Neuronal stem cell (in vitro differentiated cells): Measurements from ENCODE around the gene B4GALNT3.

Experiments
- DNase-seq: peaks from one replicate; pipeline ENCODE4 v3.0.0-alpha.2; 2013; ENCODE audit warnings: low spot score
- H2AFZ ChIP-seq: one replicate; pipeline ENCODE4 v1.6.1; 2013; ENCODE audit warnings: mild to moderate bottlenecking, low read length, inconsistent platforms
- H2AK5ac ChIP-seq: 2 replicates; pipeline ENCODE4 v1.6.1; 2013; ENCODE audit warnings: low read depth, mild to moderate bottlenecking, inconsistent platforms, low read length, moderate library complexity, mixed read lengths
- H2BK120ac ChIP-seq: 2 replicates; pipeline ENCODE4 v1.6.1; 2013; ENCODE audit warnings: low read depth, mild to moderate bottlenecking, inconsistent platforms, low read length, moderate library complexity, mixed read lengths
- H2BK12ac ChIP-seq: one replicate; pipeline ENCODE4 v1.6.1; 2013; ENCODE audit warnings: low read length, inconsistent platforms
- H2BK15ac ChIP-seq: 2 replicates; pipeline ENCODE4 v1.6.1; 2013; ENCODE audit warnings: mild to moderate bottlenecking, low read length, inconsistent platforms, mixed read lengths
- H2BK5ac ChIP-seq: one replicate; pipeline ENCODE4 v1.6.1; 2013; ENCODE audit warnings: inconsistent platforms, mild to moderate bottlenecking, low read length, moderate library complexity
- H3K14ac ChIP-seq: one replicate; pipeline ENCODE4 v1.6.1; 2013; ENCODE audit warnings: low read length, inconsistent platforms
- H3K18ac ChIP-seq: 2 replicates; pipeline ENCODE4 v1.6.1; 2013; ENCODE audit warnings: low read length, inconsistent platforms
- H3K23ac ChIP-seq: 2 replicates; pipeline ENCODE4 v1.6.1; 2013; ENCODE audit warnings: low read depth, mild to moderate bottlenecking, mixed read lengths, low read length, inconsistent platforms; ENCODE audit not compliant: poor library complexity
- H3K27ac ChIP-seq: replicated peaks from 3 replicates; pipeline ENCODE4 v1.5.1; 2013; ENCODE audit warnings: low read length, inconsistent platforms
- H3K27me3 ChIP-seq, 3 experiments: 2 replicates each; pipeline ENCODE4 v1.6.1; 2013; ENCODE audit warnings: low read length in 3 of 3, mild to moderate bottlenecking in 2 of 3, inconsistent platforms in 1 of 3, low read depth in 1 of 3, mixed read lengths in 1 of 3, moderate library complexity in 1 of 3; ENCODE audit not compliant: control insufficient read depth in 3 of 3, insufficient read depth in 3 of 3
- H3K36me3 ChIP-seq, 2 donors: replicated peaks in 1 of 2; 2 replicates each; pipeline ENCODE4 v1.6.1; 2013; ENCODE audit warnings: low read length in 2 of 2; ENCODE audit not compliant: control insufficient read depth in 2 of 2, insufficient read depth in 2 of 2
- H3K4ac ChIP-seq: 2 replicates; pipeline ENCODE4 v1.6.1; 2013; ENCODE audit warnings: inconsistent platforms, mild to moderate bottlenecking, low read length, moderate library complexity
- H3K4me1 ChIP-seq, 2 donors: 1 replicate in 1 of 2; 2 replicates in 1 of 2; pipeline ENCODE4 v1.6.1; 2013; ENCODE audit warnings: low read length in 2 of 2, low read depth in 1 of 2; ENCODE audit not compliant: control insufficient read depth in 2 of 2, insufficient read depth in 1 of 2
- H3K4me2 ChIP-seq: one replicate; pipeline ENCODE4 v1.6.1; 2013; ENCODE audit warnings: mild to moderate bottlenecking, low read length, inconsistent platforms; ENCODE audit not compliant: insufficient read depth, poor library complexity, severe bottlenecking
- H3K4me3 ChIP-seq, 2 donors: 2 replicates each; pipeline ENCODE4 v1.5.1; 2013; ENCODE audit warnings: low read length in 2 of 2, mild to moderate bottlenecking in 2 of 2, inconsistent platforms in 1 of 2, moderate library complexity in 1 of 2
- H3K79me1 ChIP-seq: one replicate; pipeline ENCODE4 v1.6.1; 2013; ENCODE audit warnings: low read depth, mild to moderate bottlenecking, inconsistent platforms, low read length, moderate library complexity
- H3K9ac ChIP-seq: one replicate; pipeline ENCODE4 v1.6.1; 2013; ENCODE audit warnings: mild to moderate bottlenecking, low read depth, low read length, inconsistent platforms; ENCODE audit not compliant: poor library complexity
- H3K9me3 ChIP-seq, 2 donors: replicated peaks in 1 of 2; 2 replicates each; pipeline versions ENCODE3 to v1.6.1; 2013; ENCODE audit warnings: low read length in 2 of 2, mild to moderate bottlenecking in 2 of 2, inconsistent platforms in 1 of 2, low read depth in 1 of 2, mixed read lengths in 1 of 2, moderate library complexity in 1 of 2; ENCODE audit not compliant: control insufficient read depth in 2 of 2, insufficient read depth in 1 of 2
- H4K8ac ChIP-seq: one replicate; pipeline ENCODE4 v1.6.1; 2013; ENCODE audit warnings: low read depth, mild to moderate bottlenecking, inconsistent platforms, low read length, moderate library complexity
- H4K91ac ChIP-seq: one replicate; pipeline ENCODE4 v1.6.1; 2013; ENCODE audit warnings: low read length, low read depth, mild to moderate bottlenecking, inconsistent platforms; ENCODE audit not compliant: poor library complexity
- WGBS, 2 donors: extraction: QIAGEN DNeasy Blood & Tissue Kit; methylation state at CpG; one replicate each; pipeline ENCODE4 v1.1.7; 2013; ENCODE audit warnings: missing lambda C conversion rate in 2 of 2, mixed read lengths in 1 of 2; ENCODE audit not compliant: insufficient read length in 2 of 2, insufficient replicate concordance in 1 of 2; ENCODE audit errors: extremely low coverage in 2 of 2; 5-methylcytosine and 5-hydroxymethylcytosine counted together

The B4GALNT3 gene

GRCh38 chr12:524167-524951, 64.6 kb downstream of the B4GALNT3 start:
- Histone ChIP-seq H3K4me2 (no peak overlapping the region), H3K36me3 (no peaks in the 10 kb centered on the region), H2BK5ac (no peak overlapping the region), H3K27ac (no peak overlapping the region), H3K18ac (no peak overlapping the region), H3K79me1 (no peaks in the 10 kb centered on the region), H4K8ac (no peak overlapping the region), H2BK12ac (no peak overlapping the region), H3K4me1 (peaks cover 0 to 3% of the 10 kb centered on the region in 2 donors), H3K9me3 (peaks cover 0 to 2% of the 10 kb centered on the region in 2 donors), H4K91ac (no peak overlapping the region), H2AK5ac (no peak overlapping the region), H3K23ac (no peak overlapping the region), H2BK15ac (no peak overlapping the region), H3K4ac (no peak overlapping the region), H2BK120ac (no peak overlapping the region), H3K9ac (no peak overlapping the region), H3K27me3 (no peaks in the 10 kb centered on the region), H3K4me3 (no peak overlapping the region), H3K14ac (no peak overlapping the region), H2AFZ (no peak overlapping the region)
- no peak for DNase-seq
- no CpG with 5 or more reads among the region's 10 CpGs for WGBS, 2 donors

- Histone ChIP-seq H2BK15ac (no peak overlapping the region), H3K4me2 (no peak overlapping the region), H3K36me3 (no peaks in the 10 kb centered on the region), H3K23ac (no peak overlapping the region), H4K91ac (no peak overlapping the region), H3K18ac (no peak overlapping the region), H2BK12ac (no peak overlapping the region), H3K9me3 (peaks cover 5% of the 10 kb centered on the region in 2 donors), H3K9ac (no peak overlapping the region), H3K27ac (no peak overlapping the region), H2BK120ac (no peak overlapping the region), H3K14ac (no peak overlapping the region), H3K4me1 (peaks cover 0 to 3% of the 10 kb centered on the region in 2 donors), H2BK5ac (no peak overlapping the region), H2AFZ (no peak overlapping the region), H2AK5ac (no peak overlapping the region), H3K27me3 (no peaks in the 10 kb centered on the region), H3K79me1 (no peaks in the 10 kb centered on the region), H3K4ac (no peak overlapping the region), H3K4me3 (no peak overlapping the region), H4K8ac (no peak overlapping the region)
- DNase-seq: no peak
- no CpG with 5 or more reads among the region's 6 CpGs for WGBS, 2 donors
Measured at GRCh38 chr12:526089-526488, 66.3 kb downstream of the B4GALNT3 start.

- Histone ChIP-seq H3K27ac (no peak overlapping the region), H3K18ac (peak overlapping the region; percentile 45), H2AFZ (no peak overlapping the region), H4K8ac (no peak overlapping the region), H2AK5ac (peak overlapping the region; percentile 18), H3K23ac (no peak overlapping the region), H2BK5ac (no peak overlapping the region), H3K9ac (no peak overlapping the region), H3K4me1 (peaks cover 0 to 3% of the 10 kb centered on the region in 2 donors), H4K91ac (no peak overlapping the region), H3K4me3 (no peak overlapping the region), H3K79me1 (no peaks in the 10 kb centered on the region), H3K4ac (no peak overlapping the region), H3K36me3 (no peaks in the 10 kb centered on the region), H3K9me3 (peaks cover 5 to 8% of the 10 kb centered on the region in 2 donors), H2BK120ac (no peak overlapping the region), H2BK15ac (no peak overlapping the region), H3K4me2 (no peak overlapping the region), H3K27me3 (no peaks in the 10 kb centered on the region), H3K14ac (no peak overlapping the region), H2BK12ac (no peak overlapping the region)
- DNase-seq: no peak
- no CpG with 5 or more reads among the region's 7 CpGs for WGBS, 2 donors
Measured at GRCh38 chr12:527241-527640, 67.5 kb downstream of the B4GALNT3 start.

DNA sequence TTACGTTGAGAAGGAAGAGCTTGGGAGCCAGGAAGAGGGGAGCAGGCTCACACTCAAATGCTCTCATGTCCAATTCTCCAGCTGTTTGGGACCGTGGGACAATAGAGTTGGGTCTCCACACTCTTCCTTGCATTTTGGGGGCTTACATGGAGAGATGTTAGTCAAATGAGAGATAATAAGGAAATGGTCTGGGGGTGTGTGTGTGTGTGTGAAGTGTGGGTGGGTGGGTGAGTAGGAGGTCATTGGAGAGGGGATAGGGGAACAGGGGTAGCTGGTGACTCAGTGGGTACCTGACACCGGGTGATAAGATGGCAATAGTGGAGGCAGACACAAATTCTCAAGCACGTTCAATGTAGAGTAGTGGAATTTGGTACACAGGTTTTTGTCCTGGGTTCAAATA, 68.0 kb downstream of the B4GALNT3 start:
- no peaks in the 10 kb centered on the region for H3K27me3 ChIP-seq
- H2BK5ac ChIP-seq: no peak overlapping the region
- H3K18ac ChIP-seq: no peak overlapping the region
- no peak overlapping the region for H4K91ac ChIP-seq
- no peak overlapping the region for H3K14ac ChIP-seq
- no peak overlapping the region for H3K23ac ChIP-seq
- DNase-seq: no peak
- H2AFZ ChIP-seq: no peak overlapping the region
- H3K4me3 ChIP-seq: no peak overlapping the region
- no peak overlapping the region for H3K27ac ChIP-seq
- no peak overlapping the region for H3K4me2 ChIP-seq
- no peaks in the 10 kb centered on the region for H3K36me3 ChIP-seq
- H2BK12ac ChIP-seq: no peak overlapping the region
- no peak overlapping the region for H3K9ac ChIP-seq
- no peak overlapping the region for H3K4ac ChIP-seq
- H3K9me3 ChIP-seq: peaks cover 9 to 10% of the 10 kb centered on the region in 2 donors
- no peaks in the 10 kb centered on the region for H3K79me1 ChIP-seq
- H3K4me1 ChIP-seq: peaks cover 0 to 3% of the 10 kb centered on the region in 2 donors
- no CpG with 5 or more reads among the region's 4 CpGs for WGBS, 2 donors
- no peak overlapping the region for H2AK5ac ChIP-seq
- no peak overlapping the region for H2BK15ac ChIP-seq
- no peak overlapping the region for H4K8ac ChIP-seq
- H2BK120ac ChIP-seq: no peak overlapping the region
